HG03520 (cell line): ENCODE data around the gene TMCO1.
"Not testable (repeated sequence)": the region's sequence is repeated elsewhere in the genome, so short reads cannot be mapped to it uniquely, and the experiment has no call there.

Experiments
- ATAC-seq: cut with Tn5 transposase; IDR thresholded peaks from one replicate; pipeline ENCODE4 v1.9.1; 2021; ENCODE audit warnings: mild to moderate bottlenecking, moderate library complexity; ENCODE audit not compliant: unreplicated experiment

Gene TMCO1

DNA sequence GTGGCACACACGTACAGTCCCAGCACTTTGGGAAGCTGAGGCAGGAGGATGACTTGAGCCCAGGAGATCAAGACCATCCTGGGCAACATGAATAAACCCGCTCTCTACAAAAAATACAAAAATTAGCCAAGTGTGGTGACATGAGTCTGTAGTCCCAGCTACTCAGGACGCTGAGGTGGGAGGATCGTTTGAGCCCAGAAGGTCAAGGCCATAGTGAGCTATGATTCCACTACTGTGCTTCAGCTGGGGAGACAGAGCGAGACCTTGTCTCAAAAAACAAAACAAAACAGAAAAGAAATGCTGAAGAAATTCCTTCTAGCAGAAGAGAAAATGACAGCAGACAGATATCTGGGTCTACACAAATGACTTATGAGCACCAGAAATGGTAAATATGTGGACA, 80.6 kb downstream of the TMCO1 start:
- no peak for ATAC-seq

- ATAC-seq, result peak; percentile 49
Measured at GRCh38 chr1:165686971-165687433, 81.7 kb downstream of the TMCO1 start.

DNA sequence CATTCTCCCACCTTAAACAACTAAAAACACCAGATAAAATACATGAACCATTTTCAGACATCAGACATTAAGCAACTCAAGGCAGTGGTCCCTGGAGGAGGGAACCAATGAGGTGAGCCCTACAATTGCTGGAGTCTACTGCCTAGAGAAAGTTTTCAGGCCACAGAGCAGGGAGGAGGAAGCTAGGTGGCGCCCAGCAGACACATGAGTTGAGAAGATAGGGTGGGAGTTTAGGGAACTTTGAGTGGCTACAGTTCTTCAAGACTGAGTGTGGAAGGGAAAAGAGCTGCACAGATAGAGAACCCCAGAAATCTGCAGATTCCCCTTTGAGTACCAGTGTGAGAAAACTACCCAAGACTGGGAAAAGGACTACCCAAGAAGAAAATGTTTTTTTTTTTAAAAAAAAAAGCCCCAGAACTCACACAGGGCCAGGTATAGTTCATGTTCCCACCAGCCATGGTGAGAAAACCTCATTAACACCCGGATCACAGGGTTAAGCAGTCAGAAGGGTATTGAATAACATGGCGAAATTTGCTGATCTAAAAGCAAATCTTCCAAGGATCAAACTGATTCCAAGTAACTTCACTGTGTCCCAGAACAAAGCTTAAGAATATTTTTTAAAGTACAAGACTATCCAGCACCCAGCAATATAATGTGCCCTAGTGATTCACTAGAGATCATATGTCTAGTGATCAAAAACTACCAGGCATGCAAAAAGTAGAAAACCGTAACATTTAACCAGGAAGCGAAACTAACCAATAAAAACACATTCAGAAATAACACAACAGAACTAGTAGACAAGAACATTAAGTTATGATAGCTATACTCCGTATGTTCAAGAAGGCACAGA, 82.3 kb downstream of the TMCO1 start:
- ATAC-seq, result peak; percentile 63

DNA sequence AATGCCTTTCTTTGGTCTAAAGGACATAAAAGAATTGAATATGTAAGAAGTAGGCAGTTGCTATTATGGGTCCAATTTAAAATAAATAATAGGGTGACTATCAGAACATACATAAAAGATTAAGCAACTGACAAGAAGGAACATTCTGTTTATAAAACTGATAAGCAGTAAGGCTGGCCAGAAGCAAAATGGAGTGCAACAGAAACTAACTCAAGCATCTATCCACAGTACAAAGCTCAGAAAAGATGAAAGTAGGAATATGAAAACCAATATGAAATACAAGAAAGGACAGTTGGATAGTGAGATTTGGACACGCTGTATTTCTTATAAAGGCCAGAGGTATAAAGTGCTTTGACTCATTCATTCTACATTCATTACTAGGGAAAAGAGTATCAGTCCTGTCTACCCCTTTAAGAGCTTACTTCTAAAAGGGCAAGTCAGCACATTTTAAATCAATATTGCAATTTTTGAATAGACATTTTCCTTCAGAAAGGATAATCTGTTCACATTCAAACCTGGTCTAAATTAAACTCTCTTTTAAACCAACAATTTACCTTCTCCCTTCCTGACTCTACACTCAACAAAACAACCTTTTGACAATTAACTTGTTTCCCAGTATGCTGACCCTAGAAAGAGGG, 84.7 kb downstream of the TMCO1 start:
- no peak for ATAC-seq

DNA sequence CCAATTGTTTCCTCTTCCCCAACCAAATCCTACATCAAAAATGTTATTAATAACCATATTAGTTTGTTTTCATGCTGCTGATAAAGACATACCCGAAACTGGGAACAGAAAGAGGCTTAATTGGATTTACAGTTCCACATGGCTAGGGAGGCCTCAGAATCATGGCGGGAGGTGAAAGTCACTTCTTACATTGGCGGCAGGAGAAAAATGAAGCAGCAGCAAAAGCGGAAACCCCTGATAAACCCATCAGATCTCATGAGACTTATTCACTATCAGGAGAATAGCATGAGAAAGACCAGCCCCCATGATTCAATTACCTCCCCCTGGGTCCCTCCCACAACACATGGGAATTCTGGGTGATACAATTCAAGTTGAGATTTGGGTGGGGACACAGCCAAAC, 87.9 kb downstream of the TMCO1 start:
- not testable (repeated sequence) for ATAC-seq

DNA sequence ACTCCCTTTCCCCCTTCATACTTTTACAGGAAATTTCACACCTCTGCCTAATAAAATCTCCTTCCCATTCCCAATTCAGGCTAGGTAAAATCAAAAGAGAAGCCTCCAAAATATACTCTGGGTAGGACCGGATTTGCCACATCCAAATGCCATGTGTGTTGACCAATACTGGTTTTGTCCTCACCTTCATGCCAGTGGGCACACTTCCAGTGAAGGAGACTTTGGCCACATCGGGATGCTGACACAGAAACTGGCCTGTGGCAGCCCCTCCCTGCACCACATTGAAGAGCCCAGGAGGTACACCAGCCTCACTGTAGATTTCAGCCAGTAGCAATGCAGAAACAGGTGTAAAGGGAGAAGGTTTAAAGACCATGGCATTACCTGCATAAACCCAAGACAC, 88.4 kb downstream of the TMCO1 start:
- ATAC-seq, result no peak

DNA sequence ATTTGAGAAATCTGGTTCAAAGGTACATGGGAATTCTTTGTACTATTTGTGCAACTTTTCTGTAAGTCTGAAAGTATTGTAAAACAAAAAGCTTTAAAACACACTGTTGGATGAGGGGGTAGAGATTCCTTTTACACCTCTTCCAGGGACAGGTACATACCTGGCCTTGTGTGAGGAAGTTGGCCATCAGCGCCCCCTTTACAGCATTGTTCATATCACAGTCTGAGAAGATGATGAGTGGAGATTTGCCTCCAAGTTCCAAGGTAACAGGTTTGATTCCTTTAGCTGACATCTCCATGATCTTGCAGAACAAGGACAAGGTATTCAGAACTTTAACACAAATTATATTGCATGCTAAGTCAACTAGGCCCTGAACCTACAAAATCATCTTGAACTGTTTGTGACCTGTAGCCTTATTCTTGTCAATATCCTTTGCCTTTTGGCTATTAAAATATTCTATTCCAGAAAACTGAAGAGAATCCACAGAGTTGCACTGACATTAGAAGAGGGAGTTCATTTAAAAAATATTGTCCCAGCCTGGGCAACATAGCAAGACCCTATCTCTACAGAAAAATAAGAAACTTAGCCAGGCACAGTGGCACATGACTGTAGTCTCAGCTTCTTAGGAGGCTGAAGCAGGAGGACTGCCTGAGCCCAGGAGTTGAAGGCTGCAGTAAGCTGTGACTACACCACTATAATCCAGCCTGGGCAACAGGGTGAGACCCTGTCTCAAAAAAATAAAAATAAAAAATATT, 89.2 kb downstream of the TMCO1 start:
- no peak for ATAC-seq

DNA sequence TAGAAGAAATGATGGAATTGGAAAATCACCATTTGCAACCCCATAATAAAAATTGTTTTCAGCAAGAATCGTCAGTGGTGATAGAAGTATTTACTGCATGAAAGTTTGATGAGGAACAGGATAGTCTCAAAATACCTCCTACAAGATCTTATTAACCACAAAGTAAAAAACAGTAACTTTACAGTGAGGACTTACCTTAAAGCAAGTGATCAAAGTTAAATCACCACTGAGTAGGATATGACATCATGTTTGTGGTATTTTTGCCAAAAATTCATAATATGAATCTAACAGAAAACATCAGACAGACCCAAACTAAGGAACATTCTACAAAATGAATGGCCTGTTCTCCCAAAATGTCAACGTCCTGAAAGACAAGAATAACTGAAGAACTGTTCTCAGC, 90.2 kb downstream of the TMCO1 start:
- ATAC-seq, result no peak
